Measurements from ENCODE around the gene ATP6V0E2. TPM values are rescaled to one million over a fixed set of nuclear protein-coding genes. Genes with fewer than 3 reads are reported as not detected.

Gene ATP6V0E2
- total RNA-seq, 1 donor from 2014 or later, result 27.1 TPM

GRCh38 chr7:149883452-149883861, 9.7 kb downstream of the ATP6V0E2 start:
- Mint-ChIP-seq H3K4me3 (ENCODE audit: unreplicated experiment) (no peak overlapping the region), H3K9me3 (ENCODE audit: unreplicated experiment) (no peaks in the 10 kb centered on the region), H3K27ac (ENCODE audit: unreplicated experiment) (no peak overlapping the region), H3K36me3 (ENCODE audit: unreplicated experiment) (no peaks in the 10 kb centered on the region), H3K4me1 (ENCODE audit: unreplicated experiment) (peaks cover 48% of the 10 kb centered on the region), H3K27me3 (ENCODE audit: unreplicated experiment) (no peaks in the 10 kb centered on the region)
- TF ChIP-seq, protein P1, sequence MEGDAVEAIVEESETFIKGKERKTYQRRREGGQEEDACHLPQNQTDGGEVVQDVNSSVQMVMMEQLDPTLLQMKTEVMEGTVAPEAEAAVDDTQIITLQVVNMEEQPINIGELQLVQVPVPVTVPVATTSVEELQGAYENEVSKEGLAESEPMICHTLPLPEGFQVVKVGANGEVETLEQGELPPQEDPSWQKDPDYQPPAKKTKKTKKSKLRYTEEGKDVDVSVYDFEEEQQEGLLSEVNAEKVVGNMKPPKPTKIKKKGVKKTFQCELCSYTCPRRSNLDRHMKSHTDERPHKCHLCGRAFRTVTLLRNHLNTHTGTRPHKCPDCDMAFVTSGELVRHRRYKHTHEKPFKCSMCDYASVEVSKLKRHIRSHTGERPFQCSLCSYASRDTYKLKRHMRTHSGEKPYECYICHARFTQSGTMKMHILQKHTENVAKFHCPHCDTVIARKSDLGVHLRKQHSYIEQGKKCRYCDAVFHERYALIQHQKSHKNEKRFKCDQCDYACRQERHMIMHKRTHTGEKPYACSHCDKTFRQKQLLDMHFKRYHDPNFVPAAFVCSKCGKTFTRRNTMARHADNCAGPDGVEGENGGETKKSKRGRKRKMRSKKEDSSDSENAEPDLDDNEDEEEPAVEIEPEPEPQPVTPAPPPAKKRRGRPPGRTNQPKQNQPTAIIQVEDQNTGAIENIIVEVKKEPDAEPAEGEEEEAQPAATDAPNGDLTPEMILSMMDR (IDR thresholded peaks at IDR 0.05), result peak; percentile 90
- DNase-seq (ENCODE audit: extremely low spot score, unreplicated experiment), result no peak

- Mint-ChIP-seq H3K4me3 (ENCODE audit: unreplicated experiment) (no peak overlapping the region), H3K9me3 (ENCODE audit: unreplicated experiment) (no peaks in the 10 kb centered on the region), H3K36me3 (ENCODE audit: unreplicated experiment) (no peaks in the 10 kb centered on the region), H3K27ac (ENCODE audit: unreplicated experiment) (no peak overlapping the region), H3K4me1 (ENCODE audit: unreplicated experiment) (peaks cover 48% of the 10 kb centered on the region), H3K27me3 (ENCODE audit: unreplicated experiment) (no peaks in the 10 kb centered on the region)
- no peak for DNase-seq (ENCODE audit: extremely low spot score, unreplicated experiment)
- TF ChIP-seq, protein P1 (IDR thresholded peaks at IDR 0.05), result no peak
Measured at GRCh38 chr7:149884016-149884415, 10.2 kb downstream of the ATP6V0E2 start.

- TF ChIP-seq, protein P1 (IDR thresholded peaks at IDR 0.05), result no peak
- H3K4me3 Mint-ChIP-seq (ENCODE audit: unreplicated experiment), result no peak overlapping the region
- no peak for DNase-seq (ENCODE audit: extremely low spot score, unreplicated experiment)
- no peaks in the 10 kb centered on the region for H3K27me3 Mint-ChIP-seq (ENCODE audit: unreplicated experiment)
- H3K36me3 Mint-ChIP-seq (ENCODE audit: unreplicated experiment), result no peaks in the 10 kb centered on the region
- no peak overlapping the region for H3K27ac Mint-ChIP-seq (ENCODE audit: unreplicated experiment)
- H3K4me1 Mint-ChIP-seq (ENCODE audit: unreplicated experiment), result peaks cover 48% of the 10 kb centered on the region
- no peaks in the 10 kb centered on the region for H3K9me3 Mint-ChIP-seq (ENCODE audit: unreplicated experiment)
Measured at GRCh38 chr7:149884541-149884940, 10.8 kb downstream of the ATP6V0E2 start.

DNA sequence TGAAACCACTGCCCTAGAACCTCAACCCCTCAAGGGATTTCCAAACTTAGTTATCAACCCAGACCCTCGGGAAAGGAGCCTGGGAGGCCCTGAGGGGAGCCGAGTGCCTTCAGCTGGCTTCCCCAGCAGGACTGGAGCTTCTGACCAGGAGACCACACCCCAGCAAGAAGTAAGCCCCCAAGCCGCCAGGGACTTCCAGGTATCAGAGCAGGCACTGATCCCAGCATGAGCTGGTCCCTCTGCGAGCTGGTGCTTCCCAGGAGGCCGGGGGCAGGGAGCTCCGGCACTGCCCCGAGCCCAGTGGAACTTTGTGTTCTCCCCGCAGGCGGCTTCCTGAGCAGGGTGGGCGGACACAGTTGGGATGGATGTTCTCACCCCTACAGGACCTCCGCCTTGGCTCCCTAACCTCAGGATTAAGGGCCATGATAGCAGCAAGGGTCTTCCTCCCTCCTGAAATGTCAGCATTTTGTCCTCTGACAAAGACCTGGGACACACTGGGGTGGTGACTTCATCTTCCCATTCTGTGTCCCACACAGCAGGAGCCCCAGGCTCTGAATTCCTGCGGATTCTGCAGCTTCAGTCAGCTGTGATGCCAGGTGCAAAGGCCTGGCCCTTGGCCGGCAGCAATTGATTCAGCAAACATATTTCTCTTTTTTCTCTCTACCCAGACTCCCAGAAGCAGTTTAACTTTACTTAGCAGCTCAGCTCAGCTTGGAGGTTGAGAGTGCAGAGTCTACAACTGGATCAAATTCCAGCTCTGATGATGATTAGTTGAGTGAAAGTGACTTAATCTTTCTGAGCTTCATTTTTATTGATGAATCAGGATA, 11.6 kb downstream of the ATP6V0E2 start:
- Mint-ChIP-seq H3K4me3 (ENCODE audit: unreplicated experiment) (no peak overlapping the region), H3K36me3 (ENCODE audit: unreplicated experiment) (no peaks in the 10 kb centered on the region), H3K9me3 (ENCODE audit: unreplicated experiment) (no peaks in the 10 kb centered on the region), H3K4me1 (ENCODE audit: unreplicated experiment) (peaks cover 49% of the 10 kb centered on the region), H3K27me3 (ENCODE audit: unreplicated experiment) (no peaks in the 10 kb centered on the region), H3K27ac (ENCODE audit: unreplicated experiment) (peak overlapping the region; percentile 72)
- TF ChIP-seq, protein P1 (IDR thresholded peaks at IDR 0.05), result no peak
- no peak for DNase-seq (ENCODE audit: extremely low spot score, unreplicated experiment)

GRCh38 chr7:149886018-149886415, 12.2 kb downstream of the ATP6V0E2 start:
- DNase-seq (ENCODE audit: extremely low spot score, unreplicated experiment), result no peak
- Mint-ChIP-seq H3K27ac (ENCODE audit: unreplicated experiment) (peak overlapping the region; percentile 13), H3K4me3 (ENCODE audit: unreplicated experiment) (no peak overlapping the region), H3K36me3 (ENCODE audit: unreplicated experiment) (no peaks in the 10 kb centered on the region), H3K4me1 (ENCODE audit: unreplicated experiment) (peaks cover 51% of the 10 kb centered on the region), H3K9me3 (ENCODE audit: unreplicated experiment) (no peaks in the 10 kb centered on the region), H3K27me3 (ENCODE audit: unreplicated experiment) (no peaks in the 10 kb centered on the region)
- TF ChIP-seq, protein P1 (IDR thresholded peaks at IDR 0.05), result no peak

Measured in osteocyte (in vitro differentiated cells).